H1 (cell line): ENCODE results near the gene ZNF471. TPM values are rescaled to one million over a fixed set of nuclear protein-coding genes. Genes with fewer than 3 reads are reported as not detected.

ENCODE experiments used
- CTCF ChIA-PET: fragments of 300-600 bp; sonication (Branson Sonifier 250); formaldehyde crosslinking; loops from one replicate; lab custom pipeline; 2021; ENCODE audit not compliant: partially characterized antibody; lab: Charles Lee
- POLR2A ChIA-PET: fragments of 300-600 bp; sonication (Branson Sonifier 250); formaldehyde crosslinking; loops from one replicate; lab custom pipeline; 2021; ENCODE audit warnings: inconsistent platforms; ENCODE audit not compliant: partially characterized antibody; lab: Charles Lee
- DNase-seq, 2 experiments: peaks; one replicate each; pipeline versions ENCODE4 v3.0.0 to v3.0.0-alpha.2; 2010 to 2022; ENCODE audit warnings: low spot score in 2 of 2, low read depth in 1 of 2, mixed read lengths in 1 of 2
- FAIRE-seq: peaks from 2 replicates; lab custom pipeline; 2011; peaks lifted over from hg19 to GRCh38; lab: Jason Lieb, UNC
- H2AFZ ChIP-seq: 2 replicates; pipeline ENCODE4 v1.8.1; 2012; ENCODE audit warnings: low read length, inconsistent platforms
- H2AK5ac ChIP-seq: 2 replicates; pipeline ENCODE4 v1.6.1; 2013; ENCODE audit warnings: low read depth, low read length
- H2BK120ac ChIP-seq: replicated peaks from 2 replicates; pipeline ENCODE3; 2013; ENCODE audit warnings: low read depth, low read length, inconsistent platforms
- H2BK12ac ChIP-seq: 2 replicates; pipeline ENCODE4 v1.6.1; 2013; ENCODE audit warnings: low read depth, low read length
- H2BK15ac ChIP-seq: 2 replicates; pipeline ENCODE4 v1.6.1; 2013; ENCODE audit warnings: low read length
- H2BK20ac ChIP-seq: 2 replicates; pipeline ENCODE4 v1.6.1; 2013; ENCODE audit warnings: low read length
- H2BK5ac ChIP-seq: 2 replicates; pipeline ENCODE4 v1.6.1; 2013; ENCODE audit warnings: low read depth, low read length
- H3K14ac ChIP-seq: 2 replicates; pipeline ENCODE4 v1.6.1; 2013; ENCODE audit warnings: inconsistent platforms; ENCODE audit not compliant: insufficient read length
- H3K18ac ChIP-seq: 2 replicates; pipeline ENCODE4 v1.6.1; 2013; ENCODE audit warnings: low read length; ENCODE audit errors: extremely low read depth
- H3K23ac ChIP-seq: 2 replicates; pipeline ENCODE4 v1.6.1; 2013; ENCODE audit warnings: inconsistent platforms; ENCODE audit not compliant: insufficient read length
- H3K23me2 ChIP-seq: 2 replicates; pipeline ENCODE4 v1.6.1; 2013; ENCODE audit warnings: low read depth, low read length
- H3K27ac ChIP-seq: 2 replicates; pipeline ENCODE4 v1.6.1; 2011; ENCODE audit warnings: low read depth, low read length, inconsistent platforms
- H3K27me3 ChIP-seq, 4 experiments: replicated peaks in 1 of 4; 1 replicate in 1 of 4; 2 replicates in 3 of 4; pipeline versions ENCODE4 v1.6.1 to v1.8.1; 2011 to 2013; ENCODE audit warnings: low read length in 3 of 4, mild to moderate bottlenecking in 3 of 4, inconsistent platforms in 2 of 4, mixed read lengths in 2 of 4, moderate library complexity in 1 of 4; ENCODE audit not compliant: control insufficient read depth in 3 of 4, insufficient read depth in 3 of 4; ENCODE audit errors: extremely low read depth in 1 of 4
- H3K36me3 ChIP-seq, 4 experiments: 2 replicates each; pipeline versions ENCODE4 v1.6.1 to v1.8.1; 2011 to 2013; ENCODE audit warnings: mild to moderate bottlenecking in 4 of 4, low read length in 3 of 4, moderate library complexity in 2 of 4, control low read depth in 1 of 4, inconsistent platforms in 1 of 4; ENCODE audit not compliant: insufficient read depth in 4 of 4, control insufficient read depth in 2 of 4
- H3K4ac ChIP-seq: replicated peaks from 2 replicates; pipeline ENCODE3; 2013; ENCODE audit warnings: low read length, low read depth, mixed read lengths, inconsistent platforms; ENCODE audit not compliant: insufficient read length
- H3K4me1 ChIP-seq, 4 experiments: replicated peaks in 1 of 4; 1 replicate in 1 of 4; 2 replicates in 3 of 4; pipeline versions ENCODE4 v1.6.1 to v1.8.1; 2011 to 2013; ENCODE audit warnings: low read length in 3 of 4, inconsistent platforms in 2 of 4, mixed read lengths in 1 of 4; ENCODE audit not compliant: insufficient read depth in 4 of 4, control insufficient read depth in 3 of 4
- H3K4me2 ChIP-seq, 2 experiments: 2 replicates each; pipeline versions ENCODE4 v1.6.1 to v1.8.1; 2011 to 2013; ENCODE audit warnings: low read depth in 2 of 2, low read length in 2 of 2, control low read depth in 1 of 2, inconsistent platforms in 1 of 2, mild to moderate bottlenecking in 1 of 2; ENCODE audit not compliant: insufficient read depth in 1 of 2
- H3K4me3 ChIP-seq, 4 experiments: fragments of 200-600, 300-600 bp in 1 of 4; sonication (generic), shearing (Covaris generic), sonication (Bioruptor Twin) in 1 of 4; 2 replicates each; pipeline versions ENCODE4 v1.5.1 to v1.8.1; 2011 to 2016; ENCODE audit warnings: low read length in 4 of 4, low read depth in 3 of 4, control low read depth in 2 of 4, inconsistent platforms in 2 of 4, mild to moderate bottlenecking in 2 of 4, mixed read lengths in 1 of 4, moderate library complexity in 1 of 4; ENCODE audit not compliant: insufficient read depth in 2 of 4; ENCODE audit errors: extremely low read depth in 1 of 4
- H3K56ac ChIP-seq: replicated peaks from 2 replicates; pipeline ENCODE3; 2013; ENCODE audit warnings: low read depth, mild to moderate bottlenecking, mixed read lengths, low read length, inconsistent platforms; ENCODE audit not compliant: insufficient read length
- H3K79me1 ChIP-seq: 2 replicates; pipeline ENCODE4 v1.6.1; 2013; ENCODE audit warnings: low read depth, low read length, control low read depth
- H3K79me2 ChIP-seq, 2 experiments: 2 replicates each; pipeline versions ENCODE4 v1.6.1 to v1.8.1; 2012 to 2013; ENCODE audit warnings: low read length in 2 of 2, mild to moderate bottlenecking in 2 of 2, inconsistent platforms in 1 of 2; ENCODE audit not compliant: insufficient read depth in 2 of 2, control insufficient read depth in 1 of 2
- H3K9ac ChIP-seq, 4 experiments: replicated peaks in 1 of 4; 1 replicate in 1 of 4; 2 replicates in 3 of 4; pipeline versions ENCODE4 v1.6.1 to v1.8.1; 2011 to 2013; ENCODE audit warnings: low read depth in 3 of 4, low read length in 3 of 4, control low read depth in 2 of 4, mild to moderate bottlenecking in 2 of 4, moderate library complexity in 2 of 4, inconsistent platforms in 1 of 4; ENCODE audit errors: extremely low read depth in 1 of 4
- H3K9me3 ChIP-seq, 2 experiments: 2 replicates each; pipeline versions ENCODE4 v1.6.1 to v1.8.1; 2012 to 2013; ENCODE audit warnings: mild to moderate bottlenecking in 2 of 2, moderate library complexity in 2 of 2, control low read depth in 1 of 2, inconsistent platforms in 1 of 2, low read depth in 1 of 2, low read length in 1 of 2, mixed read lengths in 1 of 2; ENCODE audit not compliant: insufficient read depth in 2 of 2
- H4K20me1 ChIP-seq, 2 experiments: replicated peaks in 1 of 2; 2 replicates each; pipeline versions ENCODE3 to v1.8.1; 2011 to 2013; ENCODE audit warnings: inconsistent platforms in 2 of 2, low read length in 2 of 2, mild to moderate bottlenecking in 1 of 2; ENCODE audit not compliant: insufficient read depth in 2 of 2, control insufficient read depth in 1 of 2
- H4K5ac ChIP-seq: 2 replicates; pipeline ENCODE4 v1.6.1; 2013; ENCODE audit warnings: low read length, low read depth, mixed read lengths, inconsistent platforms; ENCODE audit not compliant: insufficient read length
- H4K8ac ChIP-seq: 2 replicates; pipeline ENCODE4 v1.8.0; 2013; ENCODE audit warnings: mild to moderate bottlenecking, moderate library complexity, low read length, inconsistent platforms; ENCODE audit not compliant: insufficient read depth; ENCODE audit errors: extremely low read depth
- H4K91ac ChIP-seq: replicated peaks from 2 replicates; pipeline ENCODE3; 2013; ENCODE audit warnings: low read length, mixed read lengths, inconsistent platforms; ENCODE audit not compliant: insufficient read length
- EZH2 ChIP-seq: fragments of 200-600 bp; sonication (generic); IDR thresholded peaks from 2 replicates; pipeline ENCODE4 v1.7.1; 2012; ENCODE audit warnings: low read depth, mild to moderate bottlenecking, moderate library complexity, low read length, inconsistent platforms; ENCODE audit not compliant: severe bottlenecking
- HDAC6 ChIP-seq: IDR thresholded peaks from one replicate; pipeline ENCODE4 v1.7.1; 2012; ENCODE audit warnings: low read depth, mild to moderate bottlenecking, inconsistent platforms, low read length, moderate library complexity
- KDM5A ChIP-seq: fragments of 200-600 bp; IDR thresholded peaks from 2 replicates; pipeline ENCODE4 v1.7.1; 2012; ENCODE audit warnings: mild to moderate bottlenecking, low read length, inconsistent platforms, mixed read lengths
- WGBS, 2 experiments: shearing (Covaris generic) in 1 of 2; methylation state at CpG; one replicate each; pipeline versions ENCODE4 v1.1.6 to v1.1.7; 2013 to 2015; ENCODE audit warnings: low lambda C conversion rate in 2 of 2, mixed read lengths in 2 of 2, inconsistent platforms in 1 of 2, low coverage in 1 of 2, missing lambda C conversion rate in 1 of 2; ENCODE audit not compliant: insufficient replicate concordance in 2 of 2, insufficient coverage in 1 of 2, insufficient read length in 1 of 2; ENCODE audit errors: extremely low coverage in 1 of 2, missing lambda C conversion rate in 1 of 2; 5-methylcytosine and 5-hydroxymethylcytosine counted together
- polyA plus RNA-seq, 7 experiments: library from polyadenylated mRNA; depleted of rRNA in 3 of 7; stranded (reverse) in 5 of 7; unstranded in 2 of 7; fragments of >200 nt in 5 of 7; fragments of 200-250 nt in 2 of 7; gene quantifications; 1 replicate in 5 of 7; 2 replicates in 1 of 7; 4 replicates in 1 of 7; pipeline versions ENCODE4 v1.2.1 to v1.2.3, GENCODE V29; 2011 to 2013; ENCODE audit warnings: missing spikeins in 2 of 7, mixed read lengths in 2 of 7
- total RNA-seq: library from RNA; stranded (reverse); fragmentation: NEBNext Ultra II Directional; extraction: Animal tissue kit (Norgen Biotek cat#: 25700); gene quantifications from 2 replicates; pipeline ENCODE4 v1.2.1, GENCODE V29; 2021
- TF ChIP-seq, protein P1 (sequence below), 3 experiments: IDR thresholded peaks; 1 replicate in 2 of 3; 2 replicates in 1 of 3; pipeline versions ENCODE4 v1.5.1 to v1.6.1; 2011; ENCODE audit warnings: low read length in 3 of 3, mild to moderate bottlenecking in 3 of 3, inconsistent platforms in 2 of 3, low read depth in 1 of 3, moderate library complexity in 1 of 3; ENCODE audit not compliant: insufficient read depth in 1 of 3; ENCODE audit errors: control extremely low read depth in 1 of 3

The ZNF471 gene
- total and polyA plus RNA-seq, 2 of the 8 experiments (the other 6 are each of a cell fraction or from before 2014, with no cell fraction given), result 0.73 to 0.74 TPM

DNA sequence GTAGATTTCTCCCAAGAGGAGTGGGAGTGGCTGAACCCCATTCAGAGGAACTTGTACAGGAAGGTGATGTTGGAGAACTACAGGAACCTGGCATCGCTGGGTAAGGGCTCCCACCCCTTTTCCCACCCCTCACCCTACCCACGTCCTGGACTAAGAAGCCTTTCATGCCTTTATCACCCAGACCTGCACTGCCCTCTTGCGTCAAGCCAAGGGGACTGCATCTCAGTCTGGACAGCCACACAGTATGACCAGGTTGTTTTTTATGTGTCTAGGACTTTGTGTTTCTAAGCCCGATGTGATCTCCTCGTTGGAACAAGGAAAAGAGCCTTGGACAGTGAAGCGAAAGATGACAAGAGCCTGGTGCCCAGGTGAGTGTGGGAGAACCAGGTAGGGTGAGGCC is 39.9 kb downstream of the ZNF471 start:
- no peak overlapping the region for H3K9ac ChIP-seq
- no peak overlapping the region for H3K4ac ChIP-seq
- no peaks in the 10 kb centered on the region for H4K20me1 ChIP-seq
- peaks cover 4 to 39% (median 16%) of the 10 kb centered on the region in 4 experiments; a peak in 6 of 8 replicates for H3K36me3 ChIP-seq
- no peak overlapping the region for H2BK20ac ChIP-seq
- no peak overlapping the region for H3K4me2 ChIP-seq
- FAIRE-seq (no peak), DNase-seq (peak in 1 of 2 experiments; percentile 58)
- no peaks in the 10 kb centered on the region for H3K79me1 ChIP-seq
- 63% methylated on average over 6 of the region's 6 CpGs; no CpG with 5 or more reads in 1 of the 2 experiments for WGBS, 2 experiments
- ChIA-PET POLR2A (no interaction called here), CTCF (interaction anchor here (1.0 to 1.7 kb wide), 5 partner anchors 14 to 238 kb away, joined by 3 to 6 read pairs (median 3); partner anchors contain the start of gene ZNF470)
- H3K23me2 ChIP-seq, result no peaks in the 10 kb centered on the region
- no peak overlapping the region for H3K4me3 ChIP-seq
- no peak overlapping the region for H3K56ac ChIP-seq
- no peak overlapping the region for H2BK15ac ChIP-seq
- no peak overlapping the region for H2BK5ac ChIP-seq
- no peak overlapping the region for H2AFZ ChIP-seq
- H3K79me2 ChIP-seq, result no peaks in the 10 kb centered on the region
- no peaks in the 10 kb centered on the region for H3K4me1 ChIP-seq
- H4K8ac ChIP-seq, result 0 out of 2 replicates have a peak overlapping the region, but pooled peaks have one; percentile 35
- H2AK5ac ChIP-seq, result no peak overlapping the region
- H3K18ac ChIP-seq, result no peak overlapping the region
- H3K27me3 ChIP-seq, result no peaks in the 10 kb centered on the region
- H3K9me3 ChIP-seq, result peaks cover 11 to 20% of the 10 kb centered on the region in 2 experiments; a peak in 3 of 4 replicates
- H3K27ac ChIP-seq, result no peak overlapping the region
- no peak overlapping the region for H4K5ac ChIP-seq
- no peak overlapping the region for H2BK120ac ChIP-seq
- H4K91ac ChIP-seq, result no peak overlapping the region
- no peak overlapping the region for H3K23ac ChIP-seq
- H2BK12ac ChIP-seq, result no peak overlapping the region
- H3K14ac ChIP-seq, result no peak overlapping the region
- no peak for TF ChIP-seq HDAC6
- TF ChIP-seq EZH2, result no peak
- no peak for TF ChIP-seq KDM5A
- TF ChIP-seq, protein P1, sequence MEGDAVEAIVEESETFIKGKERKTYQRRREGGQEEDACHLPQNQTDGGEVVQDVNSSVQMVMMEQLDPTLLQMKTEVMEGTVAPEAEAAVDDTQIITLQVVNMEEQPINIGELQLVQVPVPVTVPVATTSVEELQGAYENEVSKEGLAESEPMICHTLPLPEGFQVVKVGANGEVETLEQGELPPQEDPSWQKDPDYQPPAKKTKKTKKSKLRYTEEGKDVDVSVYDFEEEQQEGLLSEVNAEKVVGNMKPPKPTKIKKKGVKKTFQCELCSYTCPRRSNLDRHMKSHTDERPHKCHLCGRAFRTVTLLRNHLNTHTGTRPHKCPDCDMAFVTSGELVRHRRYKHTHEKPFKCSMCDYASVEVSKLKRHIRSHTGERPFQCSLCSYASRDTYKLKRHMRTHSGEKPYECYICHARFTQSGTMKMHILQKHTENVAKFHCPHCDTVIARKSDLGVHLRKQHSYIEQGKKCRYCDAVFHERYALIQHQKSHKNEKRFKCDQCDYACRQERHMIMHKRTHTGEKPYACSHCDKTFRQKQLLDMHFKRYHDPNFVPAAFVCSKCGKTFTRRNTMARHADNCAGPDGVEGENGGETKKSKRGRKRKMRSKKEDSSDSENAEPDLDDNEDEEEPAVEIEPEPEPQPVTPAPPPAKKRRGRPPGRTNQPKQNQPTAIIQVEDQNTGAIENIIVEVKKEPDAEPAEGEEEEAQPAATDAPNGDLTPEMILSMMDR (IDR thresholded peaks at IDR 0.05; ENCODE audit: control extremely low read depth in 1 of 3, insufficient read depth in 1 of 3, low read depth in 1 of 3, low read length in 3 of 3), result peak; percentile 61 to 76 (median 75)
